Activated CD8-positive, alpha-beta T cell treated with anti-CD3 and anti-CD28 coated beads for 36 hours (primary cell): ENCODE measurements around the gene IMP4. TPM values are rescaled to one million over a fixed set of nuclear protein-coding genes. Genes with fewer than 3 reads are reported as not detected.

Experiments used
- ATAC-seq: fragments of 200-7000 bp; cut with Tn5 transposase; one replicate; pipeline ENCODE4 v1.10.0; 2021; ENCODE audit warnings: mild to moderate bottlenecking, moderate library complexity
- CTCF ChIA-PET: fragments of 350-600 bp; sonication (Branson Sonifier 250); formaldehyde crosslinking; loops from one replicate; lab custom pipeline; 2021; ENCODE audit warnings: antibody characterized with exemption; lab: Charles Lee
- POLR2A ChIA-PET: fragments of 350-600 bp; sonication (Branson Sonifier 250); formaldehyde crosslinking; loops from one replicate; lab custom pipeline; 2021; ENCODE audit warnings: antibody characterized with exemption; lab: Charles Lee
- DNase-seq: peaks from one replicate; pipeline ENCODE4 v3.0.0-alpha.2; 2020
- H3K27ac Mint-ChIP-seq: one replicate; pipeline ENCODE4 v1.8.0; 2021; ENCODE audit warnings: mild to moderate bottlenecking, mixed read lengths
- H3K27me3 Mint-ChIP-seq: one replicate; pipeline ENCODE4 v1.8.0; 2021; ENCODE audit warnings: mixed read lengths
- H3K36me3 Mint-ChIP-seq: one replicate; pipeline ENCODE4 v1.8.0; 2021; ENCODE audit warnings: low read depth, mixed read lengths
- H3K4me1 Mint-ChIP-seq: one replicate; pipeline ENCODE4 v1.8.0; 2021; ENCODE audit warnings: low read depth, mixed read lengths
- H3K4me3 Mint-ChIP-seq: one replicate; pipeline ENCODE4 v1.8.0; 2021; ENCODE audit warnings: mild to moderate bottlenecking, moderate library complexity, mixed read lengths
- H3K9me3 Mint-ChIP-seq: one replicate; pipeline ENCODE4 v1.8.0; 2021; ENCODE audit warnings: mixed read lengths
- intact Hi-C: fragments of 100-400 bp; cut with micrococcal nuclease; formaldehyde crosslinking; loops from one replicate; pipeline ENCODE4 v1.10.0; 2022
- total RNA-seq, 2 experiments: library from RNA; stranded (reverse); gene quantifications; one replicate each; pipeline ENCODE4 v1.2.3, GENCODE V29; 2021
- TF ChIP-seq, protein P1 (sequence below): fragments of 200-600 bp; IDR thresholded peaks from one replicate; pipeline ENCODE4 v1.8.0; 2022; ENCODE audit warnings: antibody characterized with exemption, mild to moderate bottlenecking

The IMP4 gene, protein sequence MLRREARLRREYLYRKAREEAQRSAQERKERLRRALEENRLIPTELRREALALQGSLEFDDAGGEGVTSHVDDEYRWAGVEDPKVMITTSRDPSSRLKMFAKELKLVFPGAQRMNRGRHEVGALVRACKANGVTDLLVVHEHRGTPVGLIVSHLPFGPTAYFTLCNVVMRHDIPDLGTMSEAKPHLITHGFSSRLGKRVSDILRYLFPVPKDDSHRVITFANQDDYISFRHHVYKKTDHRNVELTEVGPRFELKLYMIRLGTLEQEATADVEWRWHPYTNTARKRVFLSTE
- 100 to 1,000 TPM; 160 to 163 TPM for total RNA-seq

DNA sequence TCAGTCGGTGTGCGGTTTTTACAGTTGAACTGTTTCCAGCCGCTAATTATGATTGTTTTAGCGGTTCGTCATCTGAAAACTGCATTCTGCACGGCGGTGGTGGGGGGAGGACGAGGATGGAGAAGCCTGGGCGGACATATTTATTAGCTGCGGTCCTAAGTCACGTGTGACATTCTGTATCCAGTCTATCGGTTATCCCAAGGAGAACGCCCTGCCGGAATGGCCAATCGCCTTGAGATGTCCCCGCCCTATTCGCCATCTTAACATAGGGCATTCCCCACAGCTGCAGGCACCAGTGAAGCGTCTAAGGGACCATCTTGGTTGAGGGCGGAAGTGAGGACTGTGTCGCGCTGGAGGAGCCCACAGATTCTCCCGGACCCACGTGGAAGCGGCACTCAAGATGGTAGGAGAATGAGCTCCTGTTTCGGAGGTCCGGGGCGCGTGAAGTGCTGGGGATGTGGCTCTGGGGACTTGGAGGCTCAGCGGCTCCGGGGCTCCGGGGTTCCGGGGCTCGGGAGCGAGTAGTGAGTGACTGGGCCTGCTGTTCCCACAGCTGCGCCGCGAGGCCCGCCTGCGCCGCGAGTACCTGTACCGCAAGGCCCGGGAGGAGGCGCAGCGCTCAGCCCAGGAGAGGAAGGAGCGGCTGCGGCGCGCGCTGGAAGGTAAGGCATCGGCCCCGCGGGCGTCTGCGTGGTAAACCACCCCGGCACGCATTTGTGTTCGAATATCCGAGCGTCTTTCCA, at the start of gene IMP4:
Gene IMP4 (plus strand): TSS at position 365 of the 743 bp plus-strand sequence. CDS start 36 bp downstream, at position 401.
- Mint-ChIP-seq H3K27me3 (no peaks in the 10 kb centered on the region), H3K36me3 (peaks cover 43% of the 10 kb centered on the region), H3K4me3 (peak within 1 kb of the TSS; percentile 98), H3K9me3 (no peaks in the 10 kb centered on the region), H3K27ac (peak within 1 kb of the TSS; percentile 99), H3K4me1 (peaks cover 34% of the 10 kb centered on the region)
- intact Hi-C loops, result no loop called here
- ChIA-PET CTCF (interaction anchor here (0.7 to 3.7 kb wide), 6 partner anchors 8 to 161 kb away, joined by 3 to 34 read pairs (median 10); partner anchors contain the start of genes MZT2B and SMPD4), POLR2A (interaction anchor here (0.9 to 4.7 kb wide), 13 partner anchors 9 to 482 kb away, joined by 3 to 65 read pairs (median 7); partner anchors contain the start of genes GPR148, MZT2B, PTPN18 and SMPD4)
- ATAC-seq (peak; percentile 89), DNase-seq (peak; percentile 97)
- TF ChIP-seq, protein P1, sequence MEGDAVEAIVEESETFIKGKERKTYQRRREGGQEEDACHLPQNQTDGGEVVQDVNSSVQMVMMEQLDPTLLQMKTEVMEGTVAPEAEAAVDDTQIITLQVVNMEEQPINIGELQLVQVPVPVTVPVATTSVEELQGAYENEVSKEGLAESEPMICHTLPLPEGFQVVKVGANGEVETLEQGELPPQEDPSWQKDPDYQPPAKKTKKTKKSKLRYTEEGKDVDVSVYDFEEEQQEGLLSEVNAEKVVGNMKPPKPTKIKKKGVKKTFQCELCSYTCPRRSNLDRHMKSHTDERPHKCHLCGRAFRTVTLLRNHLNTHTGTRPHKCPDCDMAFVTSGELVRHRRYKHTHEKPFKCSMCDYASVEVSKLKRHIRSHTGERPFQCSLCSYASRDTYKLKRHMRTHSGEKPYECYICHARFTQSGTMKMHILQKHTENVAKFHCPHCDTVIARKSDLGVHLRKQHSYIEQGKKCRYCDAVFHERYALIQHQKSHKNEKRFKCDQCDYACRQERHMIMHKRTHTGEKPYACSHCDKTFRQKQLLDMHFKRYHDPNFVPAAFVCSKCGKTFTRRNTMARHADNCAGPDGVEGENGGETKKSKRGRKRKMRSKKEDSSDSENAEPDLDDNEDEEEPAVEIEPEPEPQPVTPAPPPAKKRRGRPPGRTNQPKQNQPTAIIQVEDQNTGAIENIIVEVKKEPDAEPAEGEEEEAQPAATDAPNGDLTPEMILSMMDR, result no peak

DNA sequence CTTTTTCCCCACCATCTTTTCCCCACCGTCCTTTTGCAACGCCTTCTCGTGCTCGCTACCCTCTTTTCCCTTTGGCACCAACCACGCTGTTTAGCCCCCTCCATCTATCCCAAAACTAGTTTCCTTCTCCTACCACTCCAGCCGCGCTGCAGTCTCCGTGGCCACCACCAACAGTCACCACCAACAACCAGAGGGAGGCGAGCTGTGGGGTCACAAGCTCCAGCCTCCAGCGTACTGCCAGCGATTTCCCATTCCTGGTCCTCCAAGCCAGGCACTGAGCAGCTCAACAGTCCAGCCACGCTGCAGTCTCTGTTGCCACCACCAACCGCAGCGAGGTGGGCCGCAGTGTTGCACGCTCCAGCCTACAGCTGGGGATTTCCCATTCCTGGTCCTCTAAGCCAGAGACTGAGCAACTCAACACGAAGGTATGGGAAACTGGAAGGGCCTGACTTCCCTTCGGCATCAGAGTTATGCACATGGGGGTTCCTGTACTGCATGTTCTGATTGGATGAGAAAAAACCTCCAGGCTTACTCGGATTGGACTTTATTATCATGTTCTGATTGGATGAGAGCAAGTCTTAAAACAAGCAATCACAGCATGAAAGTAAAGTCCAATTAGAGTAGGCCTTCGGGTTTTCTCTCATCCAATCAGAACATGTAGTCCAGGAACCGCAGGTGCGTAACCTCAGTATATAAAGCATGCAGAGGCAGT, 42.3 kb upstream of the IMP4 start:
- Mint-ChIP-seq H3K27ac (no peak overlapping the region), H3K9me3 (no peaks in the 10 kb centered on the region), H3K27me3 (peaks cover 19% of the 10 kb centered on the region), H3K36me3 (no peaks in the 10 kb centered on the region), H3K4me1 (no peaks in the 10 kb centered on the region), H3K4me3 (no peak overlapping the region)
- TF ChIP-seq, protein P1, result no peak
- intact Hi-C loops, result no loop called here
- DNase-seq (no peak), ATAC-seq (no peak)
- ChIA-PET CTCF (no interaction called here), POLR2A (no interaction called here)

DNA sequence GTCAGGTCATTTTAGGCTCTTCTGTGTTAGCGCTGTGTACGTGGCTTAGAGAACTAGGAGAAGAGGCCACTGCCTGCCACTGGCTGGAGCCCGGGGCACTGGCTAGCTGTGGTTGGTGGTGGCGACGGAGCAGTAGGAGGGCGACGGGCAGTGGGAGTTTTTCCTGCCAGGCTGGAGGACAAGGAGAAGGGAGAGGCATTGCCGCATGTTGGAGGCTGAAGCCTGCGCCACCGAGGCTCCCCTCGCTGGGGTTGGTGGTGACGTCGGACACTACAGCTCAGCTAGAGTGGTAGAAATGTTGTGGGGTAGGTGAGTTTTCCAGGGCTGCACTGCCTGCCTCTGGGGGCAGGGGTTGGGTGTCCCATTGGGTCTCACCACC, 41.7 kb upstream of the IMP4 start:
- no peaks in the 10 kb centered on the region for H3K4me1 Mint-ChIP-seq
- CTCF ChIA-PET, result no interaction called here
- TF ChIP-seq, protein P1, result no peak
- POLR2A ChIA-PET, result no interaction called here
- no peaks in the 10 kb centered on the region for H3K9me3 Mint-ChIP-seq
- ATAC-seq, result no peak
- no peak overlapping the region for H3K4me3 Mint-ChIP-seq
- H3K27me3 Mint-ChIP-seq, result peaks cover 18% of the 10 kb centered on the region
- intact Hi-C loops, result no loop called here
- H3K27ac Mint-ChIP-seq, result no peak overlapping the region
- no peaks in the 10 kb centered on the region for H3K36me3 Mint-ChIP-seq
- DNase-seq, result no peak

DNA sequence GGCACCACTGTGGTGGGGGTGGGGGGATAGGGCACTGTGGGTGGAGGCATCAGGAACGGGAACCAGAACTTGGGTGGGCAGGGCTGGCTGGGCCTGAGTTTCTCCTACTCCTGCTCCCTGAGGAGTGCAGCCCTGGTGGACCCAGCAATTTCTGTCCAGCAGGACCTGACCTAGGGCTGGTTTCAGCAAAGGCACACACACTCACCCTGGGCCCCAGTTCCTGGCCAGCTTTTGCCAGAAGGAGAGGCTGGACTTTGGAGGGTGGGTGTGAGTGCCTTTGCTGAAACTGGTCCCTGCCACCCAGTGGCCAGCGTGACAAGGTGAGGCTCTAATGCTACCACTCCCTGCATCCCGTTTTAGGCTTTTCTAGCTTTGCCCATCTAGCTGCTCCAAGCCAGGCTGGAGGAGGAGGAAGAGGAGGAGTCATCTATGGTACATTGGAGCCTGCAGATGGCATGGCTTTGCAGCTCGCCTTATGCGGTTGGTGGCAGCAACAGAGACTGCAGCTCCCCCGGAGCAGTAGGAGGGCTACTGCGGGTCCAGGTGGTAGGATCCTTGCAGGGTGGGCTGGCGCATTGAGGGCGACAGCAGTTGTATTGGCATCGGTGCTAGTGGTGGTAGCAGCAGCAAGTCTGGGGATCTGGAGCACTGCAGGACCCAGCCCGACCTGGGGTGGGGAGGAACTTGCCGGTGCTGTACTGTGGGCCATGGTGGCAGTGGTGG, 40.4 kb upstream of the IMP4 start:
- no peak for ATAC-seq
- Mint-ChIP-seq H3K27me3 (peaks cover 16% of the 10 kb centered on the region), H3K27ac (no peak overlapping the region), H3K9me3 (no peaks in the 10 kb centered on the region), H3K4me1 (no peaks in the 10 kb centered on the region), H3K36me3 (no peaks in the 10 kb centered on the region), H3K4me3 (no peak overlapping the region)
- ChIA-PET CTCF (no interaction called here), POLR2A (no interaction called here)
- intact Hi-C loops, result no loop called here
- TF ChIP-seq, protein P1, result no peak
- DNase-seq, result no peak
